HG03066 (cell line): ENCODE data around the gene BMP10.

Experiments
- ATAC-seq: cut with Tn5 transposase; IDR thresholded peaks from one replicate; pipeline ENCODE4 v1.9.1; 2021; ENCODE audit warnings: low read depth; ENCODE audit not compliant: unreplicated experiment

Gene BMP10

DNA sequence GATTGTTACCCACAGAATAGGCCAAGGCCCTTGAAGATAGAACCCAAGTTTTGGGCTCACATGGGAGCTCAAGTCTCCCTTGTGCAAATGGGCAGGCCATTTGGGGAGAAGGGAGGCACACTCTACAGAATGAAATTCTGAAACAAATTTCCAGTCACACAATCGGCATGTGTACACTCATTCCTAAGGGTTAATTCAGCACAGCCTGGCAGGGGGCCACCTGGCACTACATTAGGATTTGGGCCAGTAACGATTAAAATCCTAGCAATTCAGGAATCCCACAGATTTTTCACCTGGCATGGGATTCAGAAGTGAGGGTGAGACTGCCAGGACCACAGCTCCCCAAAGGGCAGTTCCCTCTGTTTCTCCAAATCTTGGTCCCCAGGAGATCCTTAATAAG, 46.4 kb downstream of the BMP10 start:
- no peak for ATAC-seq

- no peak for ATAC-seq
Measured at GRCh38 chr2:68822207-68822872, 48.9 kb downstream of the BMP10 start.

DNA sequence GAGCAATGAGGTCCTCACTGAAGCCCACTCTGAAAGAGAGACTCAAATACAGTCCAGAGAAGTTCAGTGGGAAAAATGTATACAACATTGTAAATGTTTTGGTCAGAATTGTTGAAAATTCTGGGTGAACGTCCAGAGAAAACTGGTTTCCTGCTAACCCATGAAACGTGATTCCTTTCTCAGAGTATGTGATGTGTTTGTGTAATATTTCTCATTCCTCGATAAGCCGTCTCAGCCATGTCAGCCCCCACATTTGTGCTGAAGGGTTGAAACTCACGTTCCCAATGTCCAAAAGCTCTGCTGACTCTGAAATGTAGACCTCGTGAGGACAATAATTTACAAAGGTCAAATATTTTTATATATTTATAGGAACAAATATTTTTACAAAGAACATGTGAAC, 51.6 kb downstream of the BMP10 start:
- ATAC-seq, result no peak

- no peak for ATAC-seq
Measured at GRCh38 chr2:68817306-68817705, 53.9 kb downstream of the BMP10 start.
